Smooth muscle cell (in vitro differentiated cells): ENCODE data around the gene SPINT1. TPM values are rescaled to one million over a fixed set of nuclear protein-coding genes. Genes with fewer than 3 reads are reported as not detected.
A peak's percentile ranks its signal among the peaks of the same experiment; 100 is the strongest.

Experiments
- DNase-seq: peaks from one replicate; lab custom pipeline; 2025; ENCODE audit not compliant: unreplicated experiment; lab: John Stamatoyannopoulos, UW
- H2AFZ ChIP-seq: fragments of 200-600 bp; sonication (generic); 2 replicates; pipeline ENCODE4 v1.6.0; 2016; ENCODE audit warnings: antibody characterized with exemption, low read depth, mild to moderate bottlenecking
- H3F3A ChIP-seq: fragments of 200-600 bp; sonication (generic); 2 replicates; pipeline ENCODE4 v1.6.0; 2017; ENCODE audit warnings: antibody characterized with exemption, low read depth
- H3K27ac ChIP-seq: fragments of 200-600 bp; sonication (generic); 2 replicates; pipeline ENCODE4 v1.5.1; 2016; ENCODE audit warnings: low read depth, mild to moderate bottlenecking
- H3K27me3 ChIP-seq: fragments of 200-600 bp; sonication (generic); 2 replicates; pipeline ENCODE4 v1.6.1; 2016; ENCODE audit warnings: low read depth, mild to moderate bottlenecking
- H3K36me3 ChIP-seq: fragments of 200-600 bp; sonication (generic); 2 replicates; pipeline ENCODE4 v1.5.1; 2016; ENCODE audit warnings: low read depth
- H3K4me1 ChIP-seq: fragments of 200-600 bp; sonication (generic); 2 replicates; pipeline ENCODE4 v1.5.1; 2016; ENCODE audit warnings: low read depth
- H3K4me2 ChIP-seq: fragments of 200-600 bp; sonication (generic); 2 replicates; pipeline ENCODE4 v1.6.0; 2016; ENCODE audit warnings: mild to moderate bottlenecking
- H3K4me3 ChIP-seq: fragments of 200-600 bp; sonication (generic); 2 replicates; pipeline ENCODE4 v1.5.1; 2016; ENCODE audit warnings: mild to moderate bottlenecking
- H3K79me2 ChIP-seq: fragments of 200-600 bp; sonication (generic); 2 replicates; pipeline ENCODE4 v1.6.0; 2016; ENCODE audit warnings: low read depth, mild to moderate bottlenecking
- H3K9ac ChIP-seq: fragments of 200-600 bp; sonication (generic); 2 replicates; pipeline ENCODE4 v1.6.0; 2016; ENCODE audit warnings: low read depth
- H3K9me3 ChIP-seq: fragments of 200-600 bp; sonication (generic); replicated peaks from 2 replicates; pipeline ENCODE4 v1.5.1; 2016; ENCODE audit warnings: low read depth
- H4K20me1 ChIP-seq: fragments of 200-600 bp; sonication (generic); 2 replicates; pipeline ENCODE4 v1.6.0; 2016; ENCODE audit warnings: low read depth
- CTCF ChIP-seq: fragments of 200-600 bp; sonication (generic); IDR thresholded peaks from 2 replicates; pipeline ENCODE4 v1.5.1; 2017; ENCODE audit warnings: borderline replicate concordance, mild to moderate bottlenecking, antibody characterized with exemption; ENCODE audit not compliant: insufficient read depth, poor library complexity, severe bottlenecking
- WGBS: methylation state at CpG from one replicate; pipeline ENCODE4 v1.1.7; 2016; ENCODE audit warnings: low lambda C conversion rate; 5-methylcytosine and 5-hydroxymethylcytosine counted together
- polyA plus RNA-seq: library from polyadenylated mRNA; unstranded; fragments of >200 nt; fragmentation: Nextera tagmentation; extraction: Ambion mirVana; gene quantifications from 2 replicates; pipeline ENCODE4 v1.2.1, GENCODE V29; 2016
- total RNA-seq: library from RNA; depleted of rRNA; stranded (reverse); fragments of >200 nt; gene quantifications from 2 replicates; pipeline ENCODE4 v1.2.3, GENCODE V29; 2014

Gene SPINT1
- total and polyA plus RNA-seq, 2 experiments from 2014 or later: 50.2 to 76.5 TPM

- Histone ChIP-seq H3K79me2 (peaks cover 4% of the 10 kb centered on the region), H3K36me3 (no peaks in the 10 kb centered on the region), H2AFZ (peak overlapping the region; percentile 21), H3K9ac (no peak overlapping the region), H3K27me3 (no peaks in the 10 kb centered on the region), H4K20me1 (peaks cover 10% of the 10 kb centered on the region), H3K9me3 (no peaks in the 10 kb centered on the region), H3K4me3 (peak overlapping the region; percentile 79), H3K27ac (peak overlapping the region; percentile 45), H3F3A (no peaks in the 10 kb centered on the region), H3K4me2 (peak overlapping the region; percentile 95), H3K4me1 (peaks cover 12% of the 10 kb centered on the region)
- DNase-seq: no peak
- no peak for TF ChIP-seq CTCF
- 7% methylated on average over 34 of the region's 34 CpGs for WGBS
These were observed 475 bp upstream of the SPINT1 start for GRCh38 chr15:40843261-40843884.

- no peak for DNase-seq
- H3K36me3 ChIP-seq: no peaks in the 10 kb centered on the region
- H3K27ac ChIP-seq: peak overlapping the region; percentile 88
- 3% methylated on average over 28 of the region's 28 CpGs for WGBS
- no peak for TF ChIP-seq CTCF
- peaks cover 11% of the 10 kb centered on the region for H4K20me1 ChIP-seq
- no peaks in the 10 kb centered on the region for H3K9me3 ChIP-seq
- H3F3A ChIP-seq: no peaks in the 10 kb centered on the region
- no peaks in the 10 kb centered on the region for H3K27me3 ChIP-seq
- peaks cover 4% of the 10 kb centered on the region for H3K79me2 ChIP-seq
- H2AFZ ChIP-seq: peak overlapping the region; percentile 47
- H3K4me1 ChIP-seq: peaks cover 12% of the 10 kb centered on the region
- H3K4me3 ChIP-seq: peak overlapping the region; percentile 79
- peak overlapping the region; percentile 95 for H3K4me2 ChIP-seq
- peak overlapping the region; percentile 79 for H3K9ac ChIP-seq
These were observed 815 bp downstream of the SPINT1 start for GRCh38 chr15:40844696-40845030.

- no peak for DNase-seq
- Histone ChIP-seq H3K4me1 (peaks cover 12% of the 10 kb centered on the region), H3K9ac (peak overlapping the region; percentile 79), H4K20me1 (peaks cover 11% of the 10 kb centered on the region), H3K4me2 (peak overlapping the region; percentile 95), H2AFZ (peak overlapping the region; percentile 47), H3K79me2 (peaks cover 4% of the 10 kb centered on the region), H3K4me3 (peak overlapping the region; percentile 79), H3K27me3 (no peaks in the 10 kb centered on the region), H3F3A (no peaks in the 10 kb centered on the region), H3K36me3 (no peaks in the 10 kb centered on the region), H3K27ac (peak overlapping the region; percentile 88), H3K9me3 (no peaks in the 10 kb centered on the region)
- TF ChIP-seq CTCF: no peak
- 25% methylated on average over 11 of the region's 12 CpGs for WGBS
These were observed 1.2 kb downstream of the SPINT1 start for GRCh38 chr15:40845036-40845435.
